ENCODE results near the gene WDFY4. TPM values are rescaled to one million over a fixed set of nuclear protein-coding genes. Genes with fewer than 3 reads are reported as not detected.

Gene WDFY4
- total RNA-seq, 4 donors from 2014 or later = 1.6 to 5.1 (median 3.0) TPM

DNA sequence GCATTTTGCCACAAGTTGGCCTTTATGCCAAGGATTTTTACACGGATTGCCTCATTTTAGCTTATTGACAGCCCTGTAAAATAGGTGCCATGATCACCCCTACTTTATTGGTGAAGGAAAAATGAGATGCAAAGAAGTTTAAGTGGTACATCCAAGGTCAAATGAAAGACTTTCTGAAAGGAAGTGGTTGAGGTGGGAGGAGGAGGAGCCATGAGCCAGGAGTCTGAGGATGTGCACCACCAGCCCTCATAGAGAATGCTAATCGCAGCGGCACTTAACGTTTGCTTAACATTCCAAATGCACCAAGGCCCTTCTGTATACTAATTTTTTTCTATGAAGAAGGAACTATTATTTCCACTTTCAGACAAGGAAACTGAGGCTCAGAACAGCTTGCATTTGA lies 286.0 kb downstream of the WDFY4 start:
- peaks cover 19% of the 10 kb centered on the region for H3K27me3 ChIP-seq
- H3K9me3 ChIP-seq = peaks cover 0 to 5% (median 0%) of the 10 kb centered on the region in 3 donors
- TF ChIP-seq, protein P1, sequence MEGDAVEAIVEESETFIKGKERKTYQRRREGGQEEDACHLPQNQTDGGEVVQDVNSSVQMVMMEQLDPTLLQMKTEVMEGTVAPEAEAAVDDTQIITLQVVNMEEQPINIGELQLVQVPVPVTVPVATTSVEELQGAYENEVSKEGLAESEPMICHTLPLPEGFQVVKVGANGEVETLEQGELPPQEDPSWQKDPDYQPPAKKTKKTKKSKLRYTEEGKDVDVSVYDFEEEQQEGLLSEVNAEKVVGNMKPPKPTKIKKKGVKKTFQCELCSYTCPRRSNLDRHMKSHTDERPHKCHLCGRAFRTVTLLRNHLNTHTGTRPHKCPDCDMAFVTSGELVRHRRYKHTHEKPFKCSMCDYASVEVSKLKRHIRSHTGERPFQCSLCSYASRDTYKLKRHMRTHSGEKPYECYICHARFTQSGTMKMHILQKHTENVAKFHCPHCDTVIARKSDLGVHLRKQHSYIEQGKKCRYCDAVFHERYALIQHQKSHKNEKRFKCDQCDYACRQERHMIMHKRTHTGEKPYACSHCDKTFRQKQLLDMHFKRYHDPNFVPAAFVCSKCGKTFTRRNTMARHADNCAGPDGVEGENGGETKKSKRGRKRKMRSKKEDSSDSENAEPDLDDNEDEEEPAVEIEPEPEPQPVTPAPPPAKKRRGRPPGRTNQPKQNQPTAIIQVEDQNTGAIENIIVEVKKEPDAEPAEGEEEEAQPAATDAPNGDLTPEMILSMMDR (IDR thresholded peaks at IDR 0.05) = no peak
- TF ChIP-seq POLR2AphosphoS5 (IDR thresholded peaks at IDR 0.05) (no peak), POLR2A (IDR thresholded peaks at IDR 0.05) (no peak), EP300 (IDR thresholded peaks at IDR 0.05) (no peak)
- H3K4me3 ChIP-seq = no peak overlapping the region
- WGBS, 2 donors (ENCODE audit: low coverage in 1 of 2) = 76 to 83% methylated on average over 1 to 4 of the region's 4 CpGs
- no peaks in the 10 kb centered on the region for H3K36me3 ChIP-seq
- H3K4me1 ChIP-seq = no peaks in the 10 kb centered on the region
- H3K27ac ChIP-seq = no peak overlapping the region
- ATAC-seq = no peak

DNA sequence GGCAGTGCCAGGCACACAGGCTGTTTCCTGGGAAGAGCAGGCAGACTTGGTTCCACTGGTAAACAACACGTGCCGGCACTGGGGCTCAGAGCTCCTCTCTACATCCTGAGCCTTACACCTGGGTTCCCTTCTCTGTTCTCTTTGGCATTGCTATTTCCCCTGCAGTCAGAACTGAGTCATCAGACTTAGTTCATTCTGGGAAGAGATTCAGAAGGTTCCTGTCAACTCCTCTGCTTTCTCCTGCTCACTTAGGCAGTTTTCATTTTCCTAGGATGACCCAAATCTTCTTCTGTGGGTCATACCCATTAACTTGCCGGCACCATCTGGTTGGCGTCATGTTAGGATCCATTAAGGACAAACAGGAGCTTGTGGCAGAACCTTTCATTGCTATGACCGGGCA lies 288.4 kb downstream of the WDFY4 start:
- H3K4me3 ChIP-seq = no peak overlapping the region
- WGBS, 2 donors (ENCODE audit: low coverage in 1 of 2) = 20 to 77% methylated on average over 1 to 5 of the region's 5 CpGs
- TF ChIP-seq POLR2AphosphoS5 (IDR thresholded peaks at IDR 0.05) (no peak), POLR2A (IDR thresholded peaks at IDR 0.05) (no peak), EP300 (IDR thresholded peaks at IDR 0.05) (no peak)
- TF ChIP-seq, protein P1 (IDR thresholded peaks at IDR 0.05) = no peak

DNA sequence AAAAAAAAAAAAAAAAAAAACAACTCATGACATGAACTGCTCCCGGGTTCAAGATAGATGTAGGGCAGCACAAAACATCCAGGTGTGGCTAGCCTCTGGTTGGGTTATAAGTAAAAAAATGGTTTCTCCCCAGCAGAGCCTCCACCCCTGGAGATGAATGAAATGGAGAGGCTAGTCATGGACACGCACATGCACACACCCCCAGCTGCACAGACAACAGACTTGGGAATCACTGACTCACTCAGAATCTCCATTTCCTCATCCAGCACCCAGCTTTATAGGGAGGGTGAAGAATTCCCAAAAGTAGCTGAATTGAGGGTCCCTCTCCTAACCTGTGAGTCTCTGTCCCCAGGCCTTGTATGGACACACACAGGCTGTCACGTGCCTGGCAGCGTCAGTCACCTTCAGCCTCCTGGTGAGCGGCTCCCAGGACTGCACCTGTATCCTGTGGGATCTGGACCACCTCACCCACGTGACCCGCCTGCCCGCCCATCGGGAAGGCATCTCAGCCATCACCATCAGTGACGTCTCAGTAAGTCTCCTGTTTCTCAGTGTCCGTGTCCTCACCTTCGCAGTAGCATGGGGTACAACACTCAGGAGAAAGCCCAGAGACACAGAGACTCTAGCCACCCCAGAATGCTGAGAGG lies 290.0 kb downstream of the WDFY4 start:
- Histone ChIP-seq H3K36me3 (no peaks in the 10 kb centered on the region), H3K27ac (no peak overlapping the region), H3K9me3 (peaks cover 0 to 5% (median 0%) of the 10 kb centered on the region in 3 donors), H3K27me3 (peaks cover 19% of the 10 kb centered on the region), H3K4me3 (no peak overlapping the region), H3K4me1 (no peaks in the 10 kb centered on the region)
- WGBS, 2 donors (ENCODE audit: low coverage in 1 of 2) = 80 to 88% methylated on average over 1 to 8 of the region's 12 CpGs
- no peak for TF ChIP-seq EP300 (IDR thresholded peaks at IDR 0.05)
- ATAC-seq = no peak

More for the DNA sequence above, 288.4 kb downstream of the WDFY4 start:
- Histone ChIP-seq H3K4me1 (no peaks in the 10 kb centered on the region), H3K9me3 (peaks cover 0 to 5% (median 0%) of the 10 kb centered on the region in 3 donors), H3K27me3 (peaks cover 19% of the 10 kb centered on the region), H3K36me3 (no peaks in the 10 kb centered on the region), H3K27ac (no peak overlapping the region)
- no peak for ATAC-seq

DNA sequence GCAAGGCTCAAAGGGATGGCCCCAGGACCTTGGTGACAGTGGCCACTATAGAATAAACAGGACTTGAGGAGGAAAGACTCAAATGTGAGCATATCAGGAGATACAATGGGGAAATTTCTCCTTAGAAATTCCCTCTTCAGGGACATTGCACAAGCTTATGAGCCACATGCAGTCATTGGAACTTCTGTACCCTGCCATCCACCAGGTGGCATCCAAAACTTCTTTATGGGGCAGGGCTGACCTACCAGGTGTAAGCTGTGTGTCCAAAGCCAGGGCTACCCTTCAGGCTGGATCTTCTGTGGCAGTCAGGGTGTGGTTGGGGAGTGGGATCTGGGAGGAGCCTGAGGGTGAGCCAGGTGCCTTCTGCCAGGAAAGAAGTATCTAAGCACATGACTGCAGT lies 291.5 kb downstream of the WDFY4 start:
- Histone ChIP-seq H3K36me3 (no peaks in the 10 kb centered on the region), H3K27ac (no peak overlapping the region), H3K27me3 (peaks cover 13% of the 10 kb centered on the region), H3K4me3 (no peak overlapping the region), H3K9me3 (peaks cover 0 to 5% (median 0%) of the 10 kb centered on the region in 3 donors), H3K4me1 (no peaks in the 10 kb centered on the region)
- ATAC-seq = no peak
- TF ChIP-seq EP300 (IDR thresholded peaks at IDR 0.05) (no peak), POLR2A (IDR thresholded peaks at IDR 0.05) (no peak), POLR2AphosphoS5 (IDR thresholded peaks at IDR 0.05) (no peak)
- TF ChIP-seq, protein P1 (IDR thresholded peaks at IDR 0.05) = no peak

DNA sequence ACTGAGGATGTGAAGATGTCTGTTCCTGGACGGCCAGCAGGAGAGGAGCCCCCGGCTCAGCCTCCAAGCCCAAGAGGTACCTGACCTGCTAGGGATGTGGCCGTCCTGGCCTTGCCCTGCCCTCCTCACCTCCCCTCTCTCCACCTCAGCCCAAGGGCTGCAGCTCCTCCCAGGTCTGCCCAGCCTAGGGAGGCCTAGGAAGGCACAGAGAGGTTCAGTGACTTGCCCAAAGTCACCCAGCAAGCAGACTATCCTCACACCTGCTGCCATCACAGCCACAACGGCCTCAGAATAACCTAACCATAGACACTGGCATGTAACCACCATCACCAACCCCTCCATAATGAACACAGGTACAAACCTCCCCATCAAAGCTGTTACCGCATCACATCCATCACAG lies 293.6 kb downstream of the WDFY4 start:
- TF ChIP-seq POLR2A (IDR thresholded peaks at IDR 0.05) (no peak), POLR2AphosphoS5 (IDR thresholded peaks at IDR 0.05) (no peak), EP300 (IDR thresholded peaks at IDR 0.05) (no peak)
- TF ChIP-seq, protein P1 (IDR thresholded peaks at IDR 0.05) = no peak
- no peak overlapping the region for H3K4me3 ChIP-seq
- H3K27ac ChIP-seq = no peak overlapping the region
- no peaks in the 10 kb centered on the region for H3K36me3 ChIP-seq
- 83% methylated on average over 2 of the region's 5 CpGs; no CpG with 5 or more reads in 1 of the 2 donors for WGBS, 2 donors (ENCODE audit: low coverage in 1 of 2)
- peaks cover 8% of the 10 kb centered on the region for H3K27me3 ChIP-seq
- ATAC-seq = no peak
- H3K4me1 ChIP-seq = no peaks in the 10 kb centered on the region
- no peaks in the 10 kb centered on the region for H3K9me3 ChIP-seq

Measured in gastroesophageal sphincter (tissue), 4 donors.